ENCODE measurements around the gene FBXL17.

FBXL17 gene

DNA sequence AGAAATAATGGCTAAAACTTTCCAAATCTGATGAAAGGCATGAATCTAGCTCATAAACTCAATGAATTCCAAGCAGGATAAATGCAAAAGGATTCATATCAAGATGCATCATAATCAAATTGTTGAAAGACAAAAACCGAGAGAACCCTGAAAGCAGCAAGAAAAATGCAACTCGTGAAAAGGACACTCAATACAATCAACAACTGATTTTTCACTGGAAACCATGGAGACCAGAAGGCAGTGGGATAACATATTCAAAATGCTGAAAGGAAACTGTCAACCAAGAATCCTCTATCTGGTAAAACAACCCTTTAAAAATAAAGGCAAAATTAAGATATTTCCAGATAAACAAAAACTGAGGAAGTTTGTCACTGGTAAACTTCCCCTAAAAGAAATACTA is 9.5 kb downstream of the FBXL17 start:
- no peak for DNase-seq

DNA sequence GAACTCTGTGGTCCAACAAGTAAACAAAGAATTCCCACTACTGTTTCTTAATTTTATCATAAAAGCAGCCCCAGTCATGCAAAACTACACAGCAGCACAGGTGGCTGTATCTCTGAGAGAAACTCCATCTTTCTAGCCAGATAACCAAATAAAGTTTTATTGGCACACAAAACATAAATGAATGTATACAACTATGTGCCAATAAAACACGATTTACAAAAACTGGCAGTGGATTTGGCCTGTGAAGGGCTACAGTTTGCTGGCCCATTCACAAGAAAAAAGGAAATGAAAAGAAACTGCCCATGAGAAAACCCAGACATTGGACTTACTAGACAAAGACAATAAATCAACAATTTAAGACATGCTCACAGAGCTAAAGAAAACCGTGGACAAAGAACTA is 10.6 kb downstream of the FBXL17 start:
- DNase-seq = no peak

DNA sequence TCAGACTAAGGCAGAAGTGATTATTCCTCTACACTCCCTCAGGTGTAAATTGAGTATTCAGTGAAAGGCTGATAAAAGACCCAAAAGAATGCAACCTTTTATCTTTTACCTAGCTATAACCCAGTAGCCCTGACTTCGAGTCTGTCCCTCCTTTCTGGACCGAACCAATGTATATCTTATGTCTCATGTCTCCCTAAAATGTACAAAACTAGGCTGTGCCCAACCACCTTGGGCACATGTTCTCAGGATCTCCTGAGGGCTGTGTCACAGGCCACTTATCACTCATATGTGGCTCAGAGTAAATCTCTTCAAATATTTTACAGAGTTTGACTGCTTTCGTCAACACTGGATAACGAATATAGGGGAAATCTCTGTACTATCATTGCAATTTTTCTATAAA is 12.7 kb downstream of the FBXL17 start:
- no peak for DNase-seq

DNA sequence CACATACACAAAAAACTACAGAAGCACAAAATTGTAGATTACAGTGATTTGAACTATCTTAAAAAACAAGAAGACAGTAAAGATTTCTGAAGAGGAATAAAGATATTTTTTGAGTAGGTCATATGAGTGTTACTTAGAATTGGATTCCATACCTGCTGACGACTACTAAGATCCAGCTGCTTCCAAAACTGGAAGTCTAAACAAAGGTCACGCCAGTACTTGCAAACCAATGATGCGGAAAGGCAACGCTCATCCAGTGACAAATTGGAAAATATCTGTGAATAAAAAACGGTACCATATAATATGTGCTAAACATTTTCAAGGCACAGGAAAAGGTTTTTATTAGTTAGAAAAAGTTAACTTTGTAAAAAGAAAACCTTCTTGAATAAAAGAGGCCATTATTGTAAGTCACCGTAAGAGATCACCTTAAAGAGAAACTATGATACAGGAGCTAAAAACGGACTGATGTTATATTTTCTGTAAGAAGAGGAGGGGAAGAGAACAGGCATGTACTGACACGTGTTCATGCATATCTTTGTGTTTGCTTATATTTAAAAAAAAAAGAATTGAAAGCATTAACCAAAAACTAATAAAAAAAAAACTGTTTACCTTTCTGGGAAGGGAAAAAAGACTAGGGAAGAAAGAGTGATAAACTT is 14.1 kb downstream of the FBXL17 start:
- DNase-seq = no peak

DNA sequence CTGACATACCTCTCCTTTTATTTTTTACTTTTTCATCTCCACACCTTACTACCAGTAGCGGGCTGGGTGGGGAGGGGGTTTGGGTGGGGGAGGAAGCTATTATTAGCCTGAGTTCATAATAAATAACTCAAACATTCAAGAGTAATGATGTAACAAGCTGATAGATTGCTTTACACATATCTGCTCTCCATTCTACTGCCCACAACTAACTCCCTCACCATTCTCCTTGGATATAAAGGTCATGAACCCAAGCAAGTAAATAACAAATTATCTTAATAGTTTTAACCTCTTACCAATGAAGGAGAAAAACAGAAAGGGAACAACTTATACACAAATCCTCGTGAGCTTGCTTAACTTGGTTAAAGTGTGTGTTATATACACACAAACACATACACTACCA is 15.4 kb downstream of the FBXL17 start:
- DNase-seq = no peak

DNA sequence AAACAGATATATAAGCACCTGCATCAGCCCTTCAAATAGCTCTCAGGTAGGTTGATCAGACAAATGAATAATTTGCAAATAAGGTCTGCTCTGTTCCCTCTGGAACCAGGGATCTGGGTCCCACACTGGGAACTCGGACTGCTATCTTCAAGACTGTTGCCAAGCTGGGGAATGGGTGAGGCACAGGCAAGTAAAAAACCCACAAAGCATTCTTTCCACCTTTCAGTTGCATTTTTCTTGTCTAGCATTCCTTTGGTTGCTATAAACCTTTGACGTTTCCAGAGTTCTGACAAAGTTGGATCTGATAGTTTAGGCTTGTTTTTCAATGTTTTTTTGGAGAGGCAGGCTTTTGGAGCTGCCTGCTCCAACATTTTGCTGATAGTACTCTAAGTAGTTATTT is 20.1 kb downstream of the FBXL17 start:
- DNase-seq = no peak

DNA sequence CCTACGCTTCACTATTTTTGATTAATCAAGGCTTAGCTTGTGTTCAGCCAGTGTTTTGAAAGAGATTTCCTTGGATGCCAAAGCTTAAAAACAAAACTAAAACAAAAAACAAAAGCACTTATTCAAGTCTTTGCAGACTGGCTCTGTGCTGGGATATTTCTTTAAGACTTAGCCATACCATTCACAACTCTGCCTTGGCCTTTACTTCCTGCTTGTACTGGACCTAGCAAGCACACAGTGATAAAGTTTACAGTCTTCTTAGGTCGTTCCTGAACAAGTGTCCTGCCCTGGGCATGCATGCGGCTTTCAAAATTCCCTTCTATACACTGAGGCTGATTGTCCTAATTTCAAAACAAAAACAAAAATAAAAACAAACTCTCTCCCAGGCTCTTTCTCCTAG is 20.7 kb downstream of the FBXL17 start:
- DNase-seq = no peak

DNA sequence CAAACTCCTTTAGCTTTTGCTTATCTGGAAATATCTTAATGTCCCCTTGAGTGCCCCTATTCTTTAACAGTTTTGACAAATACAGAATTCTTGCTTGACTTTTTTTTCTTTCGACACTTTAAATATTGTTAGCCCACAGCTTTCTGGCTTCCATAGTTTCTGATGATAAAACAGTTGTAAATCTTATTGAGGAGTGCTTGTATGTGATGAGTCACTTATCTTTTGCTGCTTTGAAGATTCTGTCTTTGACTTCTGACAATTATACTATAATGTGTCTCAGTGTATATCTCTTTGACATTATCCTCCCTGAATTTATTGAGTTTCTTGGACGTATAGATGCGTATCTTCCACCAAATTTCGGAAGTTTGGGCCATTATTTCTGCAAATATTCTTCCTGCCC is 21.6 kb downstream of the FBXL17 start:
- DNase-seq = no peak

DNA sequence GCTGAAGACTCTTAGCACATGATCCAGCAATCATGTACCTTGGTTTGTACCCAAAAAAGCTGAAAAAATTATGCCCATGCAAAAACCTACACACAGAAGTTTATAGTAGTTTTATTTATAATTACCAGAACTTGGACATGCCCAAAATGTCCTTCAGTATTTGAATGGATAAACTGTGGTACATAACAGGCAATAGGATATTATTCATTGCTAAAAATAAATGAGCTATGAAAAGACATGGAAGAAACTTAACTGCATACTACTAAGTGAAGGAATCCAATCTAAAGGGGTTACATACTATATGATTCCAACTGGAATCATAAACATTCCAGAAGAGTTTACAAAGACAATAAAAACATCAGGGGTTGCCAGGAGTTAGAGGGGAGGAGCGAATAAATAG is 25.6 kb downstream of the FBXL17 start:
- DNase-seq = no peak

DNA sequence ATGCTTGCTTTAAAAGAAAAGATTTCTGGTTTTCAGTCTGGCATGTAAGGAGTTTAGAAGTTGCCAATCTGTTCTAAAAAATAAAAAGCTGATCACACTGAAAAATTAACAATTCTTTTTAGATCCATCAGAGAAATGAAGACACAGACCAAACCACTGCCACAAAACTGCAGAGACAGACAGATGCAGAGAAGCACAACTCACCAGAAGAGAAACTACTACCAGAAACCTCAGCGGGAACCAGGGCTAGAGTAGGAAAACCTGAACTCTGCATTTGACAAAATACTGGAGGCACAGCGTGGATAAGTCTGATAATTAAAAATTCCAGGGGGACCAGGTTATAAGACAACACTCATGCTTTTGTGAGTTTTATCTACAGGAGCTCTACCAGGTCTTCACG is 28.8 kb downstream of the FBXL17 start:
- no peak for DNase-seq

DNA sequence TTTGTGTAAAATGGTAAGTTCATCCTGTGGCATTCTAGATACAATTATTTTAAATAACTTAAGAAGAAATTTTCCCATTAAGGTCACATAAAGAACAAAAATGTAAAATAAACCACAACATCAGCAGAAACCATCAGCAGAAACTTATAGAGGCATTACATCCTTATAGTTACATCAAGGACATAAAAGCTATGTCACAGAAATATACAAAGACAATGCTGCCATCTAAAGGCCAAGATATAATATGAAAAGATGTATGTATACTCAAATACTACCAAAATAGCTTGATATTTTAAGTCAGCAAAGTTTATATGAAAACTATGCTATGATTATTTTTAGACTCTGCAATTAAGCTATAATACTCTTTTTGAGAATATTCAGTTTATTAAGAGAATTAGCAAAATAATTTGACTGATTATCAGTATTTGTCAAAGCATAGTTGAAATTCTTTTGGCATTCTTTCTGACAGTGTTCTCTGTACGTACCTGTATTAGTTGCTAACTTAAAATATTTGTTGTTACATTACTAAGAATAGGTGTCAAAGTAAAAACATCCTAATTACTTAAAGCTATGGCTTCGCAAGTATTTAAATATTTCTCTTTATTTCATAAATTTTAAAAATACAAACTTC is 36.2 kb downstream of the FBXL17 start:
- DNase-seq = no peak

DNA sequence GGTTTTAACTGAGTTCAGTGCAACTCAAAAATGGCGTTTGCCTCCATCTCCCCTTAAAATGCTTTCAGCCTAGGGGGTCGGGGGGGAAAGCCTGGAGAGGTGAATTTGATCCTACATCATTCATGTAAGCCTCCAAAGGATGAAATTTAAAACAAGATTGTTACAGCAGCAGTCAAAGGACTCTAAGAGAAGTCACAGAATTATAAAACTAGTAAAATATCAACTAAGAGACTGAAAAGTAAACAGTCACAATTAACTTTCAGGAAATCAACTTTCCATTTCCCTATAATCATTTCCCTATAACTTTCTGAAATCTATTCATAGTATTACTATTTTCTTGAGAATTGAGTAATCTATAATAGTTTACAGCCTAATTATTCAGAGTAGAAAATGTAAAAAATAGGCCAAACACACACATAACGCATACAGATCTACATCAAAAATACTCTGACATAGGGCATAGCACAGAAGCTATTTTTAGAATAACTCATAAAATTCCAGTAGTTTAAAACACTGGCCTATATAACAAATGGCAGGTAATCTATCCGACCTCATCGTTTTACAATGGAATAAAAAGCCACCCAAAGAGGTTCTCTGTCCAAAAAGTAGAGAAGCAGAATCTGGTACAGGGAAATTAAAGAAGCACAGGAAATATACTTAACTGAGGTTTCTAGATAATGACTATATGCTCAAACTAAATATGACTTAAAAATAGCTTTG is 37.6 kb downstream of the FBXL17 start:
- DNase-seq = no peak

DNA sequence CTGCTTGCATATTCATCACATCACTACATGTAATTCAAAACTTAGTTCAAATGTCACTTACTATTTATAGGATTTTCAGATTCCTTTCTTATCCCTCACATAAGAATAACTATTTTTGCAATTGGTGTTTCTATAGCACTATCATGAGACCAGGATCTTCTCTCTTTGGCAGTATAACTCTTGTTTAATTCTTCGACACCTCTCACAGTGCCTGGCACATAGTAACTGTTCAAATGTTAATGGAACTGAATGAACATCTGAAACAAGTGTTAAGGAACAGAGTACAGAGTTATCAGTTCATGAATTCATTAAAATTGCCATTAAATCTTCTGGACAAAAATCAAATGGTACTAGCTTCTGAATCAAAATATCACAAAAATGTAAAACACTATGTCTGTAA is 40.0 kb downstream of the FBXL17 start:
- DNase-seq = no peak

DNA sequence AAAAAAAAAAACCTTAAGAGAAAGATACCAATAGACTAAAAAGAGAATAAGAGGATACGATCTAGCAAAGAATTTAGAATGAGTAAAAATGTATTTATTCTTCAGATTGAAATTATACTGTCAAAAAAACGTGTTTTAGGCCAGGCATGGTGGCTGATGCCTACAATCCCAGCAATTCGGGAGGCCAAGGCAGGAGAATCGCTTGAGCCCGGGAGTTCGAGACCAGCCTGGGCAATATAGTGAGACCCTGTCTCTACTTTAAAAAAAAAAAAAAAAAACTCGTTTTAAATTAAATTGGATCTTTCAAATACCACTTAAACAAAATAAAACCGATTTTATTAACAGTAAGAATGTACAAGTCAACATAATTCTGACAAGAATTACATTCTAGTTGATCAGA is 41.8 kb downstream of the FBXL17 start:
- no peak for DNase-seq

DNA sequence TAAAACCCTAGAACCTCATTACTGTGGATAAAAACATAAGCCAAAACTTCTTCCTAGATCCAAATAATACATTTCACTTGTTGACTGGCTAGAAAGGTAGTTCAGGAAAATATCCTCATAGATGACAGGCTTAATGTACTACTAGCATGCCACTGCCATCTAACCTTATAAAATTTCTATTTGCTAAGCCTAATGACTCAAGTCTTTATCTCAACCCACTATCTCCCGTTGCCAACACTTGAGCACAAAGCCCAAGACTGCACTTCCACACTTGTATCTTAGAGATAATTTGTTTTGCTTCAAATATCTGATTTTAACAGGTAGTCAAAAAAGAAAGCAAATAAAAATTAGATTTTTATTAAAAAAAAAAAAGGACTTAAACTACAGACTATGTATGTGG is 42.7 kb downstream of the FBXL17 start:
- no peak for DNase-seq

DNA sequence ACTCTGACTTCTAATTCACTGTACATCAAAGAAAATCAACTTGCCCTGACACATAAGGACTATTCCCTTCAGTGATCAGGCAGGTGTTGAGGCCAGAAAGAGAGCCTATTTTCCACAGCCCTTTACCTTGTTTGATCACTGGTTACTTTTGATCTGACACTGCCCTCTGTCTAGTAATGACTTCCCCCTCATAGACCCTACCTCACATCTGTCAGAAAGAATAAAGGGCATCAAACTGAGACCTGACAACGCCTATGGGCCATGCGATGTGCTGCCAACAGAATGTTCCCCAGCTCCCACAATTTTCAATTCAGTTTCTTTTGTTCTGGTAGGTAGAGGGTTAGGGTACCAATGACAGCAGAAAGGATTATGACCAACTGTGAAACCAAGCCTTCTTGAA is 47.7 kb downstream of the FBXL17 start:
- DNase-seq = no peak

DNA sequence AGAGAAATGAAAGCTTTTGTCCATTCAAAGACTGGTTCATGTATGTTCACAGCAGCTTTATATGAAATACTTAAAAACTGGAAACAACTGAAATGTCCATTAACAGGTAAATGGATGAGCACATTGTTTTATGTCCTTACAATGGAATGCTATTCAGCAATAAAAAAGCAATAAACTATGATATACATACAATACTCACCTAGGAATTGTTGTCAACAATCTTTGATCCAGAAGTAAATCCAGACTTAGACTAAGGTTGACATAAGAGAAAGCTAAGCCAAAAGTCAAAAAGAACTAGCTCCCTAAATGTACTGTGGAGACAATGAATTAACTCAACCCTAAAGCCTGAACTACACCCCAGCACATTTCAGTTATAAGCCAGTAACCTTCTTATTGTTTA is 54.9 kb downstream of the FBXL17 start:
- no peak for DNase-seq

DNA sequence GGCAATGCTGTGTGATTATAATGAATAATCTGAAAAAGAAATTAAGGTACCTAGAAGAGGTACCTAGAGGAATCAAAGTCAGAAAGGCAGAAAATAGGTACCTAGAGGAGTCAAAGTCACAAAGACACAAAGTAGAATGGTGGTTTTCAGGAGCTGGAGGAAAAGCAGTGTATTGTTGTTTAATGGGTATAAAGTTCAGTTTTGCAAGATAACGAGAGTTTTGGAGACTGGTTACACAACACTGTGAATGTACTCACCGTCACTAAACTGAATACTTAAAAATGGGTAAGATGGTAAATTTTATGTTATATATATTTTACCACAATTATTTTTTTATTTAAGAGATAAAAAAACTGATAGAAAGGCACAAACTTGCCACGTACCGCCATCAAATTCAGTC is 57.0 kb downstream of the FBXL17 start:
- DNase-seq = no peak

DNA sequence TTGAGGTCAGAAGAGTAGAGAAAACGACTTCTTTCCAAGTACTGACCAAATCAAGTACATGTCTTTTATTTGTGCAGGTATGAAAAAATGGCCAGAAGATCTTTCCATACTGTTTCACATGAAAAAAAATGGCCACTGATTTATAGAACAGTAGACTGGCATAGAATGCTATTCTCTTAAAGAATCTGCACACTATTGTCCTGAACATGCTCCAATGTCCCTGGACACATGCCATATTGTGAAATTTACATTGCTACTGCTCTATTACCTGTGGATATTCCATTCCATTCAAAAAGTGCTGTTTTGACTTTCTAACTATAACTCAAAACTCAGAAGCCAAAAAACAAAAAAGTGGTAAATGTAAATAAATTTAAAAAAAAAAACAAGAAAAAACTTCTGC is 60.6 kb downstream of the FBXL17 start:
- no peak for DNase-seq

DNA sequence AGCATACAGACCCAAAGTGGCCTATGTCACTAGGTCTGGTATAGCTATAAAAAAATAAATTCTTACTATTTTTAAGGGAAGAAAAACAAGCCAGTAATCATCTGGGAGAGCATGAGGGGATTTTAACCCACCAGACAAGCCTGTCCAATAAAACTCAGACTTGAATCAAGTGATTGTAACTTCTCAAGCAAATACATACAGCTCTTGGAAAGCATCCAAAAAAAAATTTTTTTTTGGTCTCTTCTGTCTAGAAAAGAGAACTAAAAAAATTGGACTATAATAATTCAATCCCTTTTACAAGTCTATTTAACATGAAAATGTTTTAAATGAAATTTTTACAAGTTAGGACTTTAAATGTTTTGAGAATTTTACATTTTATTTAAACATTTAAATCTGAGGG is 61.7 kb downstream of the FBXL17 start:
- no peak for DNase-seq

DNA sequence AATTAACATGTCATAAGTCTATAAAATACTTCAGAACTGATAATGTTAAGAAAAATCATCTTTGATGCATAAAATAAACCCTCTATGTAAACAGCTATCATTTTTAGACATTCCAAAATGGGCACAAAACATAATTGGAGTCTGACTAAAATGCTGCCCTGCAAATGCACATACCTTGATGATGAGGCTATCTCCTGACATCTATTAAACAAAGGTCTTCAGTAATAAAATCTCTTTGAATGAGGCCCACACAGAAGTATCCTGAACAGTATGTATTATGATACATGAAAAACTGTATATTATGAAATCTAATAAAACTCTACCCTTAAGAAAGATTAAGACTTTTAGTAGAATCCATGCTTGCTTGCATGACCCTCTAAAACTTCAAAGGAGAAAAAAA is 66.1 kb downstream of the FBXL17 start:
- no peak for DNase-seq

DNA sequence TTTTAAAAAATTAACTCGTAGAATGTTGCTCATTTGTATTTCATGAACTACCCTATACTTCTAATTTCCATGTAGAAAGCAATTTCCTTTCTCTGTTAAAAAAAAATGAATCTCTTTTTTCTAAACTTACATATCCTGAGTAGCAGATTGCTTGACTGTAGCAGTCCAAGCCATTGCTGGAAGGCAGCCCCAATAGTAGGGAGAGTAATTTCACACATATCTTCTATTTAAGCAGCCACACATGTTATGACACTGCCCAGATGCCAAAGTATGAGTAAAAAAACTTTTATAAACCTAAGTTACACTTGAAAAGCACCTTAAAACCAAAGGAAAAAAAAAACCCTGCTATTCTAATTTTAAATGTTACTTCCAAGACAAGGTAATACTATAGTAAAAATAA is 69.6 kb downstream of the FBXL17 start:
- DNase-seq = no peak

DNA sequence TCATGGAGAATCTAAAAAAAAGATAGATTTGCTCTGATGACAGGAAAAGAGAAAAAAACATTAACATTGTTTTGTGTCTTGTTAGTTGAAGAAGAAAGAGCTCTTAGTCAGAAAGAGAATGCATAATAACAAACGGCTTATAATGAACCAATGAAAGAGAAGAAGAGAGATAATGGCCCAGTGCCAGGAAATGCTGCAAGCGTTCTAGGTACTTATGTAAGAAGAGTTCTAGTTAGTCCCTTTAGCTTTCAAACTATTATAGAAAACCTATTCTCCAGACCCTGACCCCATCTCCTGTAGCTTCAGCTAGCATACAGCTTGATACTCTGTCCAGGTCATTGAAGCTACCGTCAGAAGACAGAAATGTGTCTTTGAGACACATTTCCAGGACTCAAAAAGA is 70.2 kb downstream of the FBXL17 start:
- no peak for DNase-seq

DNA sequence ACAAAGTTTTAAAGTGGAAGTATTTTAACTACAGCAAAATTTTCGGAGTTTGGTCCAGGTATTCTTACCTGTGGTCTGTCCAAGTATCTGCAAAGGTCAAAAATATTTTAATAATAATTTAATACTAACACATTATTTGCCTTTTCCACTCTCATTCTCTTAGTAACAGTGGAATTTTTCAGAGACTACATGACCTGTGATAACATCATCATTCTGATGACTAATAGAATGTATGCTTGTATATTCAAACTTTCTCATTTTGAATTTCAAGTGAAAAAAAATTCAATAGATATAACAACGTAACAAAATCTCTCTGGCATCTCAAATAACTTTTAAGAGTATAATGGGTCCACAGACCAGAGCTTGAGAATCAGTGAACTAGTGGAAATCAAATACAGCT is 78.3 kb downstream of the FBXL17 start:
- DNase-seq = no peak

DNA sequence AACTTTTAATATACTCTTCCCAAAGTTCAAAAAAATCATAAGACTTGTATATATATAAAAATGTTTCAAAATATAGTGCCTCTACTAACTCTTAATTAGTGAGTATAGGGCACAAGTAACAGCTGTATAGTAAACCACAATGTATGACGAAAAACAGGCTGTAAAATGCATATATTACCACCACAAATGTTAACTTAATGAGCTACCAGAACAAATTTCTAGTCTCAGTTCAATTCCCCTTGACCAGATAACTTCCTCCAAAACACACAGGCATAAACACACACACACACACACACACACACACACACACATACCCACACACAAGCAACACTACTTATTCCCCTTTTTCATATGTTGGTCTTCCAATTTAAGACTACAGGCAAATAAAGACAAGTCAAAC is 78.8 kb downstream of the FBXL17 start:
- DNase-seq = no peak

Measured in stimulated activated CD4-positive, alpha-beta T cell treated with anti-CD3 and anti-CD28 coated beads, Interleukin-4, amount 100 ng/mL, for 4 hours (primary cell).